ENCODE results near the gene ZSWIM8.
A peak's percentile ranks its signal among the peaks of the same experiment; 100 is the strongest.
"Not testable (repeated sequence)": the region's sequence is repeated elsewhere in the genome, so short reads cannot be mapped to it uniquely, and the experiment has no call there.

ZSWIM8 gene

DNA sequence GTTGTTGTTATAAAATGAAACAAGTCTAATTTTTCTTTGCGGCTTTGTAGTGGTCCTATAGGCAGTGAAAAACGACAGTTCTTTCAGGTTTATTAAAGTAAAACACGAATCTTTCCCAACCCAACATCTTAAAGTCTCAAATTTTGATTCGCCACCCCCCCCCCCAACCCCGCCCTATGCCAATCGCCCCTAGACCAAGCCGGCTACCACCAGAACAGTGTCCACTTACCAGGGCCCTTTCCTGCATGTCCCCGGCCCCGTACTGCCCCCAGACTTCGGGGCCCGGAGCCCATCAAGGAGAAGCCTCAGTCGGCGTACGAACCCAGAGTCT is 3.9 kb upstream of the ZSWIM8 start:
- TF ChIP-seq CTCF (IDR thresholded peaks at IDR 0.05; ENCODE audit: low read depth, low read length) = no peak
- no peak for DNase-seq (ENCODE audit: low read depth, low spot score)
- in situ Hi-C loops (cut with HindIII; ENCODE audit: low sequenced_read_pairs) = no loop called here
- peak overlapping the region; percentile 86 for H3K4me3 ChIP-seq (ENCODE audit: low read depth, low read length)

DNA sequence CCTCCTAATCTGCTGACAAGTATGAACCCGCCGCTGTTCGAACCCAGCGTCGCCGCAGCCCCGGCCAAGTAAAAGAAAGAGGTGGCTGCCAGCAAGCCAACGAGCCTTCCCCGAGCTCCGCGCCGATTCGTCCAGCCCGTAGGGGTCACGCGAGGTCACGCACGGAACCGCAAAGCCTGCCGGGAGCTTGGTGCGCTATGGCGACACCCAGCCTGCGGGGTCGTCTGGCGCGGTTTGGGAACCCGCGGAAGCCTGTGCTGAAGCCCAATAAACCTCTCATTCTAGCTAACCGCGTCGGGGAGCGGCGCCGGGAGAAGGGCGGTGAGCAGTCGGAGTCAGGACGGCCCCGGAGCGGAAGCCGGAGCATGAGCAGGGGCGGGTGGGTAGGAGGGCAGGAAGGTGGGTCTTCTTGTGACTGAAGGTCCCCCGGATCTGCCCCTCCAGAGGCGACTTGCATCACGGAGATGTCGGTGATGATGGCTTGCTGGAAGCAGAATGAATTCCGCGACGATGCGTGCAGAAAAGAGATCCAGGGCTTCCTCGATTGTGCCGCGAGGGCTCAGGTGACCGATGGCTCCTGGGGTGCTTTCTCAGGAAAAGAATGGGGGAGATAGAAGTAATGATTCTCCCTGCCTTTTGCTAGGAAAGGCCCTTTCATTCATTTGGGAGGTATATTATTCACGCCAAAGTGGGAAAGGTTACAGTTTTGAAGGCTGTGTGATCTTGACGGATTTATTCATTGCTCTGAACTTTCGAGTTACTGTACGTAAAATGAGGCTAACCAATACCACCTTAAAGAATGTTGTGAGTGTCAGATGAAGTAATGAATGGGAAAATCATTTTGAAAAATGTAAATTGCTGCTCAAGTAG is 3.3 kb upstream of the ZSWIM8 start, which contains the start of gene CHCHD1:
Gene CHCHD1, plus strand, starts transcription at position 170 of the 870 bp plus-strand sequence. Its CDS starts 28 bp downstream, at position 198.
- peak within 1 kb of the TSS; percentile 86 for H3K4me3 ChIP-seq (ENCODE audit: low read depth, low read length)
- in situ Hi-C loops (cut with HindIII; ENCODE audit: low sequenced_read_pairs) = no loop called here
- DNase-seq (ENCODE audit: low read depth, low spot score) = peak; percentile 89
- no peak for TF ChIP-seq CTCF (IDR thresholded peaks at IDR 0.05; ENCODE audit: low read depth, low read length)

DNA sequence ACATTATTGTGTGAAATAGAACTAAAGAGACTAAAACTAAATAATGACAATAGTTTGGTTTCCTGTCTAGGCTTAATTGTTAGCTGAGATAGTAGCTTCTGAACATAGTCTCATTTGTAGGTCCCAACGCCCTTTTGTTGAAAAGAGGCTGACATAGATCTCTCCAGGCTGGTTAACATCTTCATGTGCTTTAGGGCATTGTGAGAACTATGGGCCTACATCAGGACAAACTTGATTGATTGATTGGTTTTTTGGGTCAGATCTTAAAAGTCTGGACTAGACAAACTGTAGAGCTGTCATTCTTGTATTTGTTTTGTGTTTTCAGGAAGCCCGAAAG is 2.7 kb upstream of the ZSWIM8 start:
- TF ChIP-seq CTCF (IDR thresholded peaks at IDR 0.05; ENCODE audit: low read depth, low read length) = no peak
- in situ Hi-C loops (cut with HindIII; ENCODE audit: low sequenced_read_pairs) = no loop called here
- DNase-seq (ENCODE audit: low read depth, low spot score) = no peak
- H3K4me3 ChIP-seq (ENCODE audit: low read depth, low read length) = peak overlapping the region; percentile 86

DNA sequence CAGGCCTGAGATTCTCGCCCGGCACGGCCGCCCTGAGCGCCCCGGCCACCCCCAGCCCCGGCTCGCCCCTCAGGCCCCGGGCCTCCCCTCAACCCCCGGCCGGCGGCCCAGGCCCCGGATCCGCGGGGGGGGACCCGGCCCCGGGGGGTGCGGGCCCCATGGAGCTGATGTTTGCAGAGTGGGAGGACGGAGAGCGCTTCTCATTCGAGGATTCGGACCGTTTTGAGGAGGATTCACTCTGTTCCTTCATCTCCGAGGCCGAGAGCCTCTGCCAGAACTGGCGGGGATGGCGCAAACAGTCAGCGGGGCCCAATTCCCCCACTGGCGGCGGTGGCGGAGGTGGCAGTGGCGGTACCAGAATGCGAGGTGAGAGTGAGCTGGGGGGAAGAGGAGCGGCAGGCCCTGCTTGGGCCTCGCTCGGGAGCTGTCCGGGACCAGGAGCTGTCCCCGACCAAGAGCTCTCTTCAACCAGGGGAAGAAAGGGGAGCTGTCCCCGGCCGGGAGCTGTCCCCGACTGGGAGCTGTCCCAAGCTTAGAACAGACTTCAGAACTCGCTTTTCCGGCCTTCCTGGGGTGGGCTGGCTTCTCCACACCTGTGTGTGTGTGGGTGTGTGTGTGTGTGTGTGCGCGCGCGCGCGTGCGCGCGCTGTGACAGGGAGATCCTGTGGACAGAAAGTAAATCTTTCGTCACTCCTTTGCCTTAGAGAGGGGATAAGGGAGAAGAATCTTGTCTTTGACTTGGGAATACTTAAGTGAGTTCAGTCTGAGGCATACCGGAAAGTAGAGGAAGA is 510 bp downstream of the ZSWIM8 start:
- DNase-seq (ENCODE audit: low read depth, low spot score) = peak; percentile 48
- TF ChIP-seq CTCF (IDR thresholded peaks at IDR 0.05; ENCODE audit: low read depth, low read length) = no peak
- in situ Hi-C loops (cut with HindIII; ENCODE audit: low sequenced_read_pairs) = no loop called here
- H3K4me3 ChIP-seq (ENCODE audit: low read depth, low read length) = peak overlapping the region; percentile 93

- in situ Hi-C loops (cut with HindIII; ENCODE audit: low sequenced_read_pairs) = no loop called here
- DNase-seq (ENCODE audit: low read depth, low spot score) = no peak
- no peak for TF ChIP-seq CTCF (IDR thresholded peaks at IDR 0.05; ENCODE audit: low read depth, low read length)
- H3K4me3 ChIP-seq (ENCODE audit: low read depth, low read length) = peak overlapping the region; percentile 93
These were observed 1.1 kb downstream of the ZSWIM8 start for GRCh38 chr10:73786512-73786885.

- not testable (repeated sequence) for H3K4me3 ChIP-seq (ENCODE audit: low read depth, low read length)
These were observed 1.8 kb downstream of the ZSWIM8 start for GRCh38 chr10:73787031-73787800.

More at GRCh38 chr10:73787031-73787800, 1.8 kb downstream of the ZSWIM8 start:
- in situ Hi-C loops (cut with HindIII; ENCODE audit: low sequenced_read_pairs); DNase-seq (ENCODE audit: low read depth, low spot score): not testable (repeated sequence)
